GM18505 (cell line): ENCODE results near the gene SRRM5.

Experiments
- ATAC-seq: cut with Tn5 transposase; IDR thresholded peaks from one replicate; pipeline ENCODE4 v1.9.1; 2021; ENCODE audit not compliant: unreplicated experiment
- POLR2A ChIP-seq: IDR thresholded peaks from 4 replicates; pipeline ENCODE4 v1.6.1; 2011; ENCODE audit warnings: borderline replicate concordance; ENCODE audit not compliant: insufficient read depth, insufficient read length; ENCODE audit errors: extremely low read depth

Gene SRRM5

DNA sequence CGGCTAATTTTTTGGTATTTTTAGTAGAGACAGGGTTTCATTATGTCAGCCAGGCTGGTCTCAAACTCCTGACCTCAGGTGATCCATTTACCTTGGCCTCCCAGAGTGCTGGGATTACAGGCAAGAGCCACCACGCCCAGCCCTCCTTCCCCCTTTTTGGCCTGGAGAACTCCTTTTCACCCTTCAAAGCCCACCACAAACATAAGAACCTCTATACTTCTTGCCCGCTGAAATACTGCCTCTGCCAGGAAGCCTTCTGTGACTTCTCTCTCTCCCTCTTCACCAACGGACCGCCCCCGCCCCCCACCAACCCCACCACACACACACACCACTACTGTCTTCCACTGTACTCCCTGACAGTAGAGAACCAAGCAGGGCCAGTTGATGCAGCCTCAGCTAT is 5.1 kb downstream of the SRRM5 start:
- ATAC-seq, result no peak
- TF ChIP-seq POLR2A, result no peak

DNA sequence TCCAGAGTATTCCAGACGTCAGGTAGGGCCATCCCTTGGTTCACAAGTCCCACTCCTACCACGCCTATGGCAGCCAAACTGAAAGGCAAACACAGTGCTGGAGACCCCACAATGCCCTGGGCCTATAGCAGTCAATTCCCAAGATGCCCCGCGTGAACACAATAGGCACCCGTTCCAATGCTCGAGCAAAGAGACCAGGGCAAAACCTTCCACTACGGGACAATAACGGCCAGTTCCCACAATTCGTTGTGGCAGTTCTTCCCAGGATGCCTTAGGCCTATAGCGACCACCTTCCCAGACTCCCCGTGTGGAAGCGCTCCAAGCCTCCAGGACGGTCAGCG is 7.0 kb downstream of the SRRM5 start:
- TF ChIP-seq POLR2A, result no peak
- ATAC-seq, result peak; percentile 20

DNA sequence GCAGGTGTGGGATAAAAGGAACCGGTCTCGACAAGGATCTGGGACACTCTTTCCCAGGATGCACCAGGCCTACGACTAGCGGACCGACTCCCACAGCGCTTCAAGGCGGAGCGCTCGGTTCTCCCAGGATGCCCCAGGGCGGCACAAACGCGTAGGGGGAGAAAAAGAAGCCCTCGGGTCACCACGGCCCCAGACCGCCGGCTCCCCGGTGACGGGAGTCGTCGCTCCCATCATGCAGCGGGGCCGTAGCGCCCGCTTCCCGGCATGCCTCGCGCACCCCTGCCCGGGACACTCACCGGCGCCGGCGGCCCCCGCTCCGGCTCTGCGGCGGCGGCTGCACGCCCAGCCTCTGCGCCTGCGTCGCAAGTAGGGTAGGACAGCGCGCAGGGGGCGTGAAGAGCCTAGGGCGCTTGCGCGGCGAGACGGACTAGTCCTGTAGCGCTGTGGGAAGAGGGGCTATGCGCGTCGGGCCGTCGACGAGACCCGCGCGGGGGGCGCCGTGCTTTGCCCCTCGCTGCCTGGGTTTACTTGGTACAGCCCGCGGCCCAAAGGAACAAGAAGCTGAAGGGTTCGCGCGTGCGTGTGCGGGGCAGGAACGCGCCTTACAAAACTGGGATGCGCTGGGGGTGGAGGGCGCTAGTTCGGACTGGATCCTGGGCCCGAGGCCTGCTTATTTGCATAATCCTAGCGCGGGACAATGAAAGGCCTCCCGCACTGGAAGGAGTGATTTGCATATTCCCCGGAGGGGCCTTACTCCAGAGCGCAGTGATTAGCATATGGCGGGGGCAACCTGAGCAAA is 7.6 kb downstream of the SRRM5 start, which contains the start of gene ZNF428:
Gene ZNF428, minus strand, starts transcription at position 368 of the 799 bp plus-strand sequence. CDS start 5,325 bp downstream, outside the sequence.
- peak; percentile 78 for ATAC-seq
- peak; percentile 87 for TF ChIP-seq POLR2A

DNA sequence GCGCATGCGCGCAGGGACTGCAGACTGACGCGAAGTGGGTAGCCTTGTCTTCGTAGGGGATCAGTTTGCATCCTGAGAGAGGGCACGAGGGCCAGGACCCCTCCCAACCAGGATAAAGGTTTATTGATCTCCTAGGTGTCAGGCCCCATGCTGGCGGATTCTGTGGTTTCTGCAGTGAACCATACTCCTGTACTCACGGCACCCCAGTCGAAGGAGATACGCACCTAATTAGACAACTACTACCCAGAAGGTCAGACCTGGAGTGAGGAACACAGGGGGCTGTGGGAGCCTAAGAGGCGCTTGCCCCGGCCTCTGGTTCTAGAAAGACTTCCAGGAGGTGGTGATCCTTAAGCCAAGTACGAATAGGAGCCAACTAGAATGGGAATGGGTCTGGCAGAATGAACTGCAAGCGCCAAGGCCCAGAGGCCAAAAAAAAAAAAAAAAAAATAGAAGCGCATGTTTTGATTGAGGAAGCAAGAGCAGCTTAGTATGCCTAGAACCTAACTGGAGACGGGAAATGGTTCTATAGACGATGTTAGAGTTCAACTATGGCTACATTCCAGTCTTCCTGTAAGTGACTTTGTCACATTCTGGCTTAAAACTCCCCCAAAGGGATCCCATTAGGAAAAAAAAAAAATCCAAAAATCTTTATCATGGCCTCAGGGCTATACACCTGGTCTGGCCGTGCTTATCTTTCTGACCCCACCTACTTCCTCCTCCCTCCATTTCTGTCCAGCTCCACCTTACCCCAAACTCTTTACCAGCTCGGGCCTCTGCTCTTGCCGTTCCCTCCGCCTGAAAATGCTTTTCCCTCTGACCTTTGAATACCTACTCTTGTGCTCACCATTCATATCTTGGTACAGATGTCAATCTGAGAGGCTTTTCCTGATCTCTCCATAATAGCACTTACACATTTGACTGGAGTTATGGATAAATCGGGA is 8.4 kb downstream of the SRRM5 start:
- no peak for ATAC-seq
- TF ChIP-seq POLR2A, result no peak

DNA sequence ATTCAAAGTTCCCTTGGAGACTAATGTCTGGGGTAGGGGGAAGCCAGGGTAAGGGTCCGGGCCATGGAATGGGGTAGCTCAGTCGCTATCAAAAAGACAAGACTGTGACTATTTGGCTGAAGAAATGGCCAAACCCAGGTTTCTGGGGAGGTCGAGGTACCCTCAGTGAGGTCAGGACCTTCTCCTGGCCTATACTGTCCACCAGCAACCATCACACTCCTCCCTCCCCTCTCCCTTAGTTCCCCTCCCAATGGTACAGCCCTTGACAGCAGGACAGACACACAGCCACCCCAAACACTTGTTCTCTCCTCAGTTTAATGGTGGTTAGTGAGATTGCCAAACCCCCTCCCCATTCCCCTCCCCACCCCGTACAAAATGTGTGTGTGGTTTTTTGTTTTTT is 10.2 kb downstream of the SRRM5 start:
- ATAC-seq, result no peak
- TF ChIP-seq POLR2A, result no peak

DNA sequence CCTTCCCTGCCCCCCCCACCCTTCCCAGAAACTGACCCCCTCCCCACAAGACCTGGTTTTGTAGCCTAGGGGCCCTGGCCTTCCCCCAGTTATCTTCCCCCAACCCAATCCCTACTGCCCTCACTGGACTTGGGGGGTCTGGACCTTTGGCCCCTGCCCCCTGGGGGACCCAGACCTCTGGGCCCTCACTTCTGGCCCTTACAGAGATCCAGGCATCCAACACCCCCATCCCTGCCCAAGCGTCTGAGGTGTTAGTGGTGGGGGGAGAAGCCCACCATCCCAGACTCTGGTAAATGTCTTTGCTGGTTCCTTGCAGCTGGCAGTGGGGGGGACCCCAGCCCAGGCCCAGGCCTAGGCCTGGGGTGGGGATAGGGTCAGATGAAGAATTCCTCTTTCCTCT is 11.1 kb downstream of the SRRM5 start:
- no peak for ATAC-seq

DNA sequence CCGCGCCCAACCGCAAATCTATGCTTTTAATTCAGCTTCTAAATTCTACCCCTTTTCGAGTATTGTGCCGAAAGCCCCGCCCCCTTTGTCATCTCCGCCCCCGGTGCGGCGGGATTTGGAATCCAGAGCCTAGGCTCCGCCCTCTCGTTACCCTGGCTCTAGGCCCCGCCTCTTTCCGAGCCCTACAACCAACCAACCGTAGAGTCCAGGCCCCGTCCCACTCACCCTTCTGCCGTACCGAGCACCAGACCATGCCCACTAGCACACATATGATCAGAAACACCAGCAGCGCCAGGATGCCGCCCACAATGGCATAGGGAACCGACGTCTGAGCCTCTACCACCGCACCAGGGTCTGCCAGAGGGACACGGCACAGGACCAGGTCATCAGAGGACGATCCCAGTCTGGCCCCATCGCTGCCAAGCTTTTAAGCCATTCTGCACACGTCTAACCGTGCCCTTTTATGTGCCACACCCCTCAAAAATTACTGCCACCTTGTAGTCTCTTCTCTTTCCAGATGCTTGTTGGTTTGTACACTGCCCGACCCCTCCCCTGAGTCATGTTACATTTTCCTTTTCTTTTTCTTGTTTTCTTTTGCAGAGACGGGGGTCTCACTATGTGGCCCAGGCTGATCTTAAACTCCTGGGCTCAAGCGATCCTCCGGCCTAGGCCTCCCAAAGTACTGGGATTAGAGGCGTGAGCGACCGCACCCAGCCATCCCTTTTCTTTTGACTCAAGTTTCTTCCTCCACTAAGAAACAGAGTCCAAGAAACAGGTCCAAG is 12.2 kb downstream of the SRRM5 start:
- TF ChIP-seq POLR2A, result no peak
- no peak for ATAC-seq

More for the DNA sequence above, 11.1 kb downstream of the SRRM5 start:
- no peak for TF ChIP-seq POLR2A

DNA sequence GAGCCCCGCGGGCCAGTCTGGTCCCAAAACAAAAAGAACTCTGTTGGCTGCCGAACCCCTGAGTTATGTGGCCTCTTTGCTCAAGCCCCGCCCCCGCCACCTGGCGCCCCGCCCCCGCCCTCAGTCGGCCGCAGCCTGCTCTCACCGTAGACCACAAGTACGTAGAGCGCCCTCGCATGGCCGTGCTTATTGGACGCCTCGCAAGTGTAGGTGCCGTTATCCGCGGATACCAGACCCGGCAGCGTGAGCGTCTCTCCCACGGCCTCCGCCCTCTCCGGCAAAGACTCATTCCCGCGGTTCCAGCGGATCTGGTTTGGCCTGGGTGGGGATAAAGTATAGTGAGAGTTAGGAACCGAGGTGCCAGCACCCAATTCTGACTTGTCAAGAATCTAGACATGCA is 13.0 kb downstream of the SRRM5 start:
- peak; percentile 48 for ATAC-seq
- TF ChIP-seq POLR2A, result no peak

DNA sequence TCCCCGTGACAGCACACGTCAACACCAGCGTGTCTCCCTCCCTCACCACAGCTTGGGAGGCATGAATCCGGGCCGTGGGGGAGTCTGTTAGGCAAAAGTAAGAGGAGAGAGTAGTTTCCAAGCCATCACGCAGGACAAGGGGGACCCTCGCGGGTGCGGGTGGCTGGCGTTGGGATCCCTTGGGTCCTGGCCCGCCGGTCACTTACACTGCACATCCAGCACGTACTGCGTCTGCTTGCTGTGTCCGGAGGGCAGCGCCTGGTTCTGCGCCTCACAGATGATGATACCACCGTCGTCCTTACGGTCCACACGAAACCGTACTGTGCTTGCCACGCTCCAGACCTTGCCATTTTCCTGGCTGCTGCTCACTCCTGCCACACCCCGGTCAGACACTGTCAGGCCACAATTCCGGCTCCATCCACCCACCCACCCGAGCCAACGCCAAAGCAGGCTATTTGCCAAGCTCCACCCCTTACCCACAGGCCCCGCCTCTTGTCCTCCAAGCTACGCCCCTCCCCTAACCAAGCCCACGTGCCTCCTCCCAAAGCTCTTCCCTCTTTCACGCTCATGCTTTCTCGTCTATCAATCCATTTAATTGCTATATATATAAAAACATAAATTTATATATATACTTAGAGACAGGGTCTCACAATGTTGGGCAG is 14.2 kb downstream of the SRRM5 start:
- no peak for TF ChIP-seq POLR2A
- ATAC-seq, result no peak

DNA sequence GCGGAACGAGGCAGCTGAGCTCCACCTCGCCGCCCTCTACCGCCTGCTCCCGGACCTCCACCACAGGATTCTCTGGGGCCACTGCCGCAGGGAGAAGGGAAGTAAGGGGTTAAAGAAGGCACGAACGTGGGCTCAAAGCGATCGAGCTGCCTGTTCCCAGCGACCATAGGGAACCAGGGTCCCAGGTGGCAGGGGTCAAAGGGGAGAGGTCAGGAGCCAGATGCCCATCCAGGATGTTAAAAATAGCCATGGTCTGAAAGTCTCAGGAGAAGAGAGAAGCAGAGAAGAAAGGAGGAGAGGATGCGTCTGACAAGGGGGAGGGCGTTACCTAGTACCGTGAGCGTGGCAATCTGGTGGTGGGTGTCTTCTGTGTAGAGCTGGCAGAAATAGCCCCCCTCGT is 14.9 kb downstream of the SRRM5 start:
- ATAC-seq, result no peak
- TF ChIP-seq POLR2A, result no peak

DNA sequence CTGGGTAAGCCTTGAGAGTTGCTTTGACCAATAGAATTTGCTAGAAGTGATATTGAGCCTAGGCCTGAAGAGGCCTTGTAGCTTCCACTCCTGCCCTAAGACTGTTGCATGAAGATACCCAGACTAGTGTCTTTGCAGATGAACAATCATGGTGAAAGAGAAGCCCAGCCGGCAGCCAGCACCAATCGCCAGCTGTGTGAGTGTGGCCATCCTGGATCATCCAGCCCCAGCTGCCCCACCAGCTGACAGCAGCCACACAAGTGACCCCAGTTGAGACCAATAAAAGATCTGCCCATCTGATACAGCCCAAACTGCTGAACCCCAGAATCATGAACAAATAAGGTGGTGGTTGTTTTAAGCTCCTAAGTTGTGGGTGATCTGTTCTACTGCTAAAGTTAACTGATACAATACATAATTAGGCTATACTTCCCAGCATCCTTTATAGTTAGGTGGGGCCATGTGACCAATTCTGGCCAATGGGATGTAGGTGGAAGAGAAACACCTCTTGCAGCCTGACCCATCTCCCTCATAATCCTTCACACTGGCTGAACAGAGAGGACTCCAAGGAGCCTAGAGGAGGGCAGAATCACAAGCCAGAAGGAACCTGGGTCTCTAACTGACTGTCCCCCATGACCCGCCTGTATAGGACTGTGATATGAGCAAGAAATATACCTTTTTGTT is 16.9 kb downstream of the SRRM5 start:
- no peak for ATAC-seq
- TF ChIP-seq POLR2A, result no peak

DNA sequence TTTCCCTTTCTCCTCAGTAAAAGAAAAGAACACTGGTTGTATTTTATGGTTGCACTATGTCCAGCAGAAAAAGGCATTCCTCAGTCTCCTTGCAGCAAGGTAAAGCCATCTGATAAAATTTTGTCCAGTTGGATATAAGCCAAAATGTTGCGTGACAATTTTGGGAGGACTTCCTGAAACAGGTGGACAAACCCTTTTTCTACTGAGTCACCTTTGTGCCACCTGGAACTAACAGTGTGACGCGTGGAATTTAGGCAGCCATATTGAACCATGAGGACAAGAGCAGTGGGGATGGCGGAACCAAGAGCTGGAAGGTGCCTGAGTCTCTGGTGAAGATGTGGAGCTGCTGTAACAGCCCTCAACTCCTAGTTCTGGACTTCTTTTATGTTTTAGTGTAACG is 19.6 kb downstream of the SRRM5 start:
- ATAC-seq, result no peak
- TF ChIP-seq POLR2A, result no peak
